ENCODE results near the gene C5.
"Not testable (repeated sequence)": the region's sequence is repeated elsewhere in the genome, so short reads cannot be mapped to it uniquely, and the experiment has no call there.

Gene C5

DNA sequence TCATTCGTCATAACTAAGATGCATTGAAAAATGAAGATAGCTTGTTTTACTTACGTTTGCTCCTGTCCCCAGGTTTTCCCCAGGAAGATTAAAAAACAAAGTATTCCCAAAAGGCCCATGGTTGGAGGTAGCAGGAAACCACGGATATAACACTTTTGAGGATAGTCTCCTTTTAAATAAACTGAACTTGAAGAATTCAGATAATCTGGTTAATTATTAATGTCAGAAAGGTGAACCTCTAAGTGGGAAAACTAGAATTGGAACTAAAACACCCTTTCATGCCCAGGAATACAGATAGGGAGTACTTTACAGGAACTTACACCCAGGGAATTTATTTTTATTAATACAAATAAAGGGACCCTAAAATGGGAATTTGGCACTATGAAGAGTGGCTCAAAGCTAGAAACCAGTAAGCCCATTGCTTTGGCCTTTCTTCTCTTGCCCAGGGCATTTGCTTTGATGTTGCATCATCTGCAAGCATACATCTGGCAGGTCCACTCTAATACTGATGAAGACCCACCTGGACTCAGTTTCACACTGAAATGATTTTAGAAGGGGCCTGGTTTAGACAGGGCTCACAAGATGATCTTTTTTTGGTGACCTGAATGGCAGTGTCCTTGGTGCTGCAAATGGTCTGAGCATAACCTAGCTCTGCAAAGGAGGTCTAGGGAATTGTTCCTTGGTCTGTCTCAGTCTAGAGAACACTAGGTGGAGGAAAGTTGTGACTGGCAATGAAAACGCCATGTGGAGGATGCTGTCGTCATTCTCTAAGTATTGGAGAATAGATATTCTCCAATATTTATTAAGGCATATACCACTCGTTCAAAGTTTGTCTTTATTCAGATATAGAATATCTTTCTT, at the start of gene C5:
C5 (minus strand) TSS at position 148 of the 861 bp plus-strand sequence; CDS start at position 119, 29 bp downstream.
- DNase-seq = no peak

- no peak for DNase-seq
Measured at GRCh38 chr9:121098567-121099198, 48.6 kb upstream of the C5 start.

DNA sequence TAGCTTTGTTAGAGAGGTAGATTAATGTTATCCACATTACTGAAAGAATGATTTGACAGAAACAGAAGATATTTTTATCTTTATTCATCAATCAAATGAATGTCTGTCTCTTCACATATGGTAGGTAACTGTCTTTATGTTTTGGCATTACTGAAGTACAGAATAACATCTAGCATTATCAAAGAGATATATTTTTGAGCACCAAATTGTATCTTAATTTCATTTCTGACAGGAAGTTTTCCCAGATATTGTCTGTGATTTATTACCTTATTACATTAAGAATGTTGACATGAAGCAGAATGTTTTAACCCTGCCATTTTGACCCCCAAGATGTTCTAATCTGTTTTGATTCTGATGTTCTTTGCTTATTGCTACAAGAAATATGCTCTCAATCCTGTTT, 45.0 kb upstream of the C5 start:
- DNase-seq = no peak

GRCh38 chr9:121090743-121091142, 40.7 kb upstream of the C5 start:
- not testable (repeated sequence) for DNase-seq

GRCh38 chr9:121088576-121088975, 38.5 kb upstream of the C5 start:
- no peak for DNase-seq

DNA sequence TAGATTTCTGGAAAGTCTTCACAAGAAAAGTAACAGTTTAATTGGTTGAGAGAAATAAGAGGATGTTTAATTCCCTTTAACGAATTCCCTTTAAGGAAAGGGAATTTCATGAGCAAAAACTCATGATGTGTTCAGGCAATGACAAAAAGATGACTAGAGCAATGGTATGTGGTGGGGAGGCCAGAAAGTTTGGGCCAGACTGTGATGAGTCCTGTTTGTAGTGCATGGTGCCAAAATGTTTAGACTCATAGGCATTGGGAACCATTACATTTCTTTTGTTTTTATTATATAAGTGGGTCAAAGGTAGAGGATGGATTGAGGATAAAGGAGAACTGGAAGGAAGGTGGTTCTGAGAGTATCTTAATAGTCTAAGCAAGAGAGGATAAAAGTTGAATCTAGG, 35.6 kb upstream of the C5 start:
- DNase-seq = no peak

DNA sequence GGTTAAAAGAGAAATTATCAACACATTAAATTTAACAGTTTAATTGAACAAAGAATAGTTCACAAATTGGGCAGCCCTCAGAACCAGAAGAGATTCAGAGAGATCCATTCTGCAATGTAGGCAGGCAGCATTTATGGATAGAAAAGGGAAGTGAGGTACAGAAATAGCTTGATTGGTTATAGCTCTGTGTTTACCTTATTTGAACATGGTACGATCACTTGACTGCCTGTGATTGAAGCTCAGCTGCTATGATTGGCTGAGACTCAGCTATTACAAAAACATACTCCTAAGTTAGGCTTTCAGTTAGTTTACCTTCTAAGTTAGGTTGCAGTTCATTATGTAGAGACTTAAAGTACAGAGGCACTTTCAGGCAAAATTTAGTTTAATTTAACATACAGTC, 32.0 kb upstream of the C5 start:
- no peak for DNase-seq

DNA sequence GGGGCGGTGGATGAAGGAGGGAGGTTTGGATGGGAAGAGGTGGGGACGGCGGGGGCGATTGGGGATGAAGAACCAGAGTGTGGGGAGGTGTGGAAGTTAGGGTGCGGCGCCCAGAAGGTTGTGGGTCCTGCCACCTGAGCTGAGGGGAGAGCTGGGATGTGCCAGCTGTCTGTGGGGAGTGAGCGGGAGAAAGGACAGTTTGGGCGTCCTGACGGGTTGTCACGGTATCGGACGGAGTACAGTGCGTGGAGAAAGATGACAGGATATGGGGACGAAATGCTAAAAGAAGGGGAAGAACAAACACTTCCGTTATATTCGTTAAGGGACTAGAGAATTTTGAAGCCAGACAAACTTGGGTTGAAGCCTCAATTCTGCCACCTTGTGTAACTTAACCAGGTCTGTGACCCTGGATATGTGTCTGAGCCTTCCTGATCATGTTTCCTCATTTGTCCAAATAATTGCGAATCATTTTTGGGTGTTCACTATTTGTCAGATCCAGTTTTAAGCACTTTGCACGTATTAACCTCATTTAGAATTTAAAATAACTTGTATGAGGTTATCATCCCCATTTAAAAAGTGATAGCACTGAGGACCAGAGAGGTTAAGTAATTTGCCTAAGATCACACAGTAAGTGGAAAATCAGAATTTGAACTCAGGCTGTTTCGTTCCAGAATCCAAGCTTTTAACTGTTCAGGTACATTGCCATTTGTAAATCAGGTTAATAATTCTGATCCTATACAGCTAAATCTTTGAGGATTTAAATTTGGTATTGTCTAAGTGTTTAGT, 25.4 kb upstream of the C5 start:
- no peak for DNase-seq

- DNase-seq = peak; percentile 72
Measured at GRCh38 chr9:121074370-121075250, 24.5 kb upstream of the C5 start, which contains the start of gene CNTRL. Gene CNTRL, plus strand, starts transcription at chr9:121074955. Its CDS starts 13,372 bp downstream, at chr9:121088327.

DNA sequence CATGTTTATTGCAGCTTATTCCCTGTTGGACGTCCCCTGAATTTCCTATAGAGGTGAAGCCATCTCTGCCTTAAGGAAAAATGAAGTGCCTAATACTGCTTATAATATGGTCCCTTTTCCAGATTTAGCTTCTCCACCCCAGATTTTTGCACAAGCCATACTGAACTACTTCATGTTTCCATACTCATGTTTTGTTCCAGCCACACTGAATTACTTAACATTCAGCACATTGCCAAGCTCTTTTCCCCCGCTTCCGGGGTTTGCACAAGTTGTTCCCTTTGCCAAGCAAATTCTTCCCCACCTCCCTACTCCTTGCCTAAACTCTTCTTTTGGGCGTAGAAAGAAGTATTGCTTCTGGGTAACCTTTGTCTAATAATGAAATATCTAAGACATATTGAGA, 23.0 kb upstream of the C5 start:
- no peak for DNase-seq

GRCh38 chr9:121071756-121072421, 21.8 kb upstream of the C5 start:
- DNase-seq = no peak

DNA sequence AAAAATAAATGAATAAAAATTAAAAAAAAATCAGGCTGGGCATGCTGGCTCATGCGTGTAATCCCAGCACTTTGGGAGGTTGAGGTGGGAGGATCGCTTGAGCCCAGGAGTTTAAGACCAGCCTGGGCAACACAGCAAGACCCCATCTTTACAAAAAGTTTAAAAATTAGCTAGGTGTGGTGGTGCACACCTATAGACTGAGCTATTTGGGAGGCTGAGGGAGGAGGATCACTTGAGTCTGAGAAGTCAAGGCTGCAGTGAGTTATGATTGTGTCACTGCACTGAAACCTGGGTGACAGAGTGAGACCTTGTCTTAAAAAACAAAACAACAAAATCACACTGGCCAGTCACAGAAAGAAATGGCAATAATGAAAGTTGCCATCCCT, 21.3 kb upstream of the C5 start:
- DNase-seq = no peak

DNA sequence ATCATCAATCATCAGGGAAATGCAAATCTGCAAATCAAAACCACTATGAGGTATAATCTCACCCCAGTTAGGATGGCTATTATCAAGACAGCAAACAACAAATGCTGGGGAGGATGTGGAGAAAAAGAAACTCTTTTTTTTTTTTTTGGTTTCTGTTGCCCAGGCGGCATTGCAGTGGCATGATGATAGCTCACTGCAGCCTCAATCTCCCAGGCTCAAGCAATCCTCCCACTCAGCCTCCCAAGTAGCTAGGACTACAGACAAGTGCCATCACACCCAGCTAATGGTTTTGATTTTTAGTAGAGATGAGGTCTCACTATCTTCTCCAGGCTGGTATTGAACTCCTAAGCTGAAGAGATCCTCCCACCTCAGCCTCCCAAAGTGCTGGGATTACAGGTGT, 19.3 kb upstream of the C5 start:
- DNase-seq = no peak

GRCh38 chr9:121067640-121068039, 17.6 kb upstream of the C5 start:
- no peak for DNase-seq

DNA sequence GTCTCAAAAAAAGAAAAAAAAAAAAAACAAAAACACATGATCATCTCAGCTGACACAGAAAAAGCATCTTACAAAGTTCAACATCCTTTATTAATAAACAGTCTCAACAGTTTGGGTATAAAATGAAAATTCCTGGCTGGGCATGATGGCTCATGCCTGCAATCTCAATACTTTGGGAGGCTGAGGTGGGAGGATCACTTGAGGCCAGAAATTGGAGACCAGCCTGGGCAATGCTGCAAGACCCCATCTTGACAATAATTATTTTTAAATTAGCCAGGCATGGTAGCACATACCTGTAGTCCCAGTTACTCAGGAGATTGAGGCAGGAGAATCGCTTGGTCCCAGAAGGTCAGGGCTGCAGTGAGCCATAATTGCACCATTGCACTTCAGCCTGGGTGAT, 16.8 kb upstream of the C5 start:
- DNase-seq = no peak

- DNase-seq = peak; percentile 8
Measured at GRCh38 chr9:121059998-121060636, 10.0 kb upstream of the C5 start.

DNA sequence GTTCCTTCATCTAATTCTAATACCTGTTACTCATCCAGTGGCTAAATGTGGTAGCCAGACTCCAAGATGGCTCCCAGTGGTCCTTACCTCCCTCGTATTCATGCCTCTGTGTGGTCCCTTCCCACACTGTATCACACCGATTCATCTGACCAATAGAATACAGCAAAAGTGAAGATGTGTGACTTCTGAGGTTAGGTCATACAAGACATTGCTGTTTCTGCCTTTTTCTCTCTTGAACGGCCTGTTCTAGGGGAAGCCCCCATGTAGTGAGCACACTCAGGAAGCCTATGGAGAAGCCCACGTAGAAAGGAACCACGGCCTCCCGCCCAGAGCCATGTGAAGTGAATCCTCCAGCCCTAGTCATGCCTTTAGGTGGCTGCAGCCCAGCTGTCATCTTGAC, 9.4 kb upstream of the C5 start:
- DNase-seq = no peak

DNA sequence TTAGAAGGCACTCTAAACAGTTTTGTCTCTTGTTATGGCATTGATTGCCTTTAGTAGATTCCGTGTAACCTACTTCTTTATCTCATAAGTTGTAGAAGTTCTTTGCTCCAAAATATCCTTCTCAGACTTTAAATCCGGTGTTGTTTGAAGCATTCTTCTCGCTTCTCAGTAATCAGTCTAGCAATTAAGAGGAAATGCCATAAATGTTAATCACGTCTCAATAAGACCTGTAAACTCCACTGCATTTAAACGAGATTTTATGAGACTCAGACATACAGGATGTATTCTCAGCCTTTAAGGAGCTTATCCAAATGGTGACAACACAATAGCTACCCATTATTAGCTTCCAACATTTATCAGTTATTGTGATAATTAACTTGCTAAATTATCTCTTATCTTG, 7.7 kb upstream of the C5 start:
- no peak for DNase-seq

DNA sequence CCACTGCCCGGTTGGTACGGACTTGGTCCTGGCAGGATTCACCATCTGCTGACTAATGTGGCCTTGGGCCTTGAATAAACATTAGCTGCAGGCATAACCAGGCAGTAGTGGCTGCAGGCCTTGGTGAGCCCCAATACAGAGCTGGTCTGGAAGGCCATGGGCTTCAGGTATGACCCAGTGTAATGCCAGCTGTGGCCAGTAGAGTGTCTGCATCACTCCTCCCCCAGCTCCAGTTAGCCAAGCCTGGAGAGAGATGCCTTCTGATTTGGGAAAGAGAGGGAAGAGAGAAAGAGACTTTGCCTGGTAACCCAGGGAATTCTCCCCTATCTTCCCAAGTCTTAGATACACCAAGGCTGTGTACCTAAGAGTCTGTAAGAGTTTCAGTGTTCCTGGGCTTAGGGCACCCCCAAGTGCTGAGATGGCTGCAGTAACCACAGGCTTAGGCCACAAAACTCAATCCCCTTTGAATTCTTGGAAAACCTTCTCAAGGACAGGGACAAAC, 5.6 kb upstream of the C5 start:
- no peak for DNase-seq

DNA sequence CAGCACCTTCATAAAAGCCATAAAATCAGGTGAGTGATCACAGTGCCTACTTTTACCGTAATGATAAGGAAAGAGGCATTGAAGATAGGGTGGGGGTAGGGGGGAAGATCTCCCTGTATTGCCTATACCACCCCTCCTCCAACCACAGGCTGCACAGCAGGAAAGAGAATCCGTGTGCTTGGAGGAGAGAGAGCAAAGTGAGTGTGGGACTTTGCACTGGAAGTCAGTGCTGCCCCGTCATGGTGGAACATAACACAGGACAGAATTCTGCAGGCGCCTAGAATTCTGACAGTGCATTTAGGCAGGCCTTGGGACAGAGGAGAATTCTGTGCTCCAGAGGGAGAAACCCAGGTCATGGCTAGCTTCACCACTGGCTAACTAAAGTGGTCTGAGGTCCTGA, 3.5 kb upstream of the C5 start:
- DNase-seq = no peak

GRCh38 chr9:121048618-121049017, 1.5 kb downstream of the C5 start:
- DNase-seq = no peak

All from NCI-H446 treated with DMSO at 0.1 percent for 48 hours (cell line).